ENCODE results near the gene TMEM43.
"Not testable (repeated sequence)": the region's sequence is repeated elsewhere in the genome, so short reads cannot be mapped to it uniquely, and the experiment has no call there.

The TMEM43 gene

GRCh38 chr3:14118400-14119381, 6.2 kb upstream of the TMEM43 start:
- Mint-ChIP-seq H3K4me3 (no peak overlapping the region), H3K27ac (no peak overlapping the region), H3K36me3 (peaks cover 61% of the 10 kb centered on the region), H3K27me3 (no peaks in the 10 kb centered on the region), H3K4me1 (peaks cover 26% of the 10 kb centered on the region), H3K9me3 (no peaks in the 10 kb centered on the region)
- no peak for ATAC-seq

GRCh38 chr3:14119651-14120050, 5.2 kb upstream of the TMEM43 start:
- H3K27ac Mint-ChIP-seq: no peak overlapping the region
- H3K27me3 Mint-ChIP-seq: no peaks in the 10 kb centered on the region
- H3K4me1 Mint-ChIP-seq: peaks cover 28% of the 10 kb centered on the region
- H3K9me3 Mint-ChIP-seq: no peaks in the 10 kb centered on the region
- H3K4me3 Mint-ChIP-seq: no peak overlapping the region
- ATAC-seq: no peak
- H3K36me3 Mint-ChIP-seq: peaks cover 53% of the 10 kb centered on the region

DNA sequence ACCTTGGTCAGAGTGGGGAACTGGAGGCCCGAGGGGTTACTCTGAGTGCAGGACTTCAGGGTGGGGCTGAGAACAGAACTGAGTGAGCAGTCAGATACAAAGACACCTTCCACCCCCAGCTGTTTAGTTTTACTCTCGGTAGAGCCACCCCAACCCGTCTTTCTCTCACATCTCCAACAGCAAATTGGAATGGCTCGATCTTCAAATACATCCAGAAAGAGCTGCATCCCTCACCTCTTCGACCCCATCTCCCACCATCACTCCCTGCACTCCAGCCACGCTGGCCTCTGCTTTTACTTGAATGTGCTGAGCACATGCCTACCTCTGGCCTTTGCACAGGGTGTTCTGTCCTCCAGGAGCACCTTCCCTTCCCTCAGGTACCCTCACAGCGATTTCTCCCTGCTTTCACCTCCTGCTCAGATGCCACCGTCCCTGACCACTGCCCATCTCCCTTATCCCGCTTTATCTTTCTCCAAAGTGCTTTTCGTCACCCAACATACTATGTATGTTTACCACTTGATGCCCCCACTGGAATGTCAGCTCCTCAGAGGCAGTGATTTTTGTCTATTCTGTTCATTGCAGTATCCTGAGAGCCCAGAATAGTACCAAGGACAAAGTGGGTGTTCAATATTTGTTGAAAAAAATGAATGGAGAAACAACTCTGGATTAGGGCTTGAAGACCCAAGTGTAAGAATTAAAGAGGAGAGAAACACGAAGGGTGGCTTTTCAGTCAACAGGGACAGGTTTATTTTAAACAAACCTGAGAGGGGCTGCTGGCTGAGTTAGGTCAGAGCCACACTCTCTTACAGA, 4.5 kb upstream of the TMEM43 start:
- H3K27me3 Mint-ChIP-seq: no peaks in the 10 kb centered on the region
- H3K27ac Mint-ChIP-seq: no peak overlapping the region
- H3K4me1 Mint-ChIP-seq: peaks cover 28% of the 10 kb centered on the region

GRCh38 chr3:14120921-14121448, 3.9 kb upstream of the TMEM43 start:
- H3K4me3 Mint-ChIP-seq, H3K9me3 Mint-ChIP-seq, ATAC-seq, H3K27me3 Mint-ChIP-seq: not testable (repeated sequence)
- Mint-ChIP-seq H3K36me3 (peaks cover 46% of the 10 kb centered on the region), H3K27ac (peak overlapping the region; percentile 31), H3K4me1 (peaks cover 34% of the 10 kb centered on the region)

More for the DNA sequence above, 4.5 kb upstream of the TMEM43 start:
- H3K36me3 Mint-ChIP-seq: peaks cover 47% of the 10 kb centered on the region
- no peak for ATAC-seq
- H3K4me3 Mint-ChIP-seq: no peak overlapping the region
- no peaks in the 10 kb centered on the region for H3K9me3 Mint-ChIP-seq

DNA sequence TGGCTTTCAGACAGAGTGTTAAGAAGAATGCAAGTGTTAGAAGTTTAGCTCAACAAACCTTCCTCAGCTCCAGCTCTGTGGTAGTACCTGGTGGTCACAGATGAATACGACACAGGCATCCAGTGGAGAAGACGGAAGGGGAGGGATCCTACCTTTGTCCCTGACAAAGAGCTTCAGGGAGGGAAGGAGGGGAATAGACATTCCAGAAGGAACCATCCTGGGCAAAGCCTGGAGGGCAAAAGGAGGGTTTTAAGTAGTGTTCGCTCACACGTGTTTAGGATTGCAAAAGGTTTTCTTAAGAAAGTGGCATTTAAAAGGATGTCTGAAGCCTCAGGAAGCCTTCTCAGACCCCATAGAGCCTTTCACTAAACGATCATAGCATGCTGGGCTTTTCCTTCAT, 3.0 kb upstream of the TMEM43 start:
- Mint-ChIP-seq H3K9me3 (no peaks in the 10 kb centered on the region), H3K36me3 (peaks cover 38% of the 10 kb centered on the region), H3K4me3 (no peak overlapping the region), H3K27ac (peak overlapping the region; percentile 89), H3K4me1 (peaks cover 43% of the 10 kb centered on the region), H3K27me3 (no peaks in the 10 kb centered on the region)
- no peak for ATAC-seq

DNA sequence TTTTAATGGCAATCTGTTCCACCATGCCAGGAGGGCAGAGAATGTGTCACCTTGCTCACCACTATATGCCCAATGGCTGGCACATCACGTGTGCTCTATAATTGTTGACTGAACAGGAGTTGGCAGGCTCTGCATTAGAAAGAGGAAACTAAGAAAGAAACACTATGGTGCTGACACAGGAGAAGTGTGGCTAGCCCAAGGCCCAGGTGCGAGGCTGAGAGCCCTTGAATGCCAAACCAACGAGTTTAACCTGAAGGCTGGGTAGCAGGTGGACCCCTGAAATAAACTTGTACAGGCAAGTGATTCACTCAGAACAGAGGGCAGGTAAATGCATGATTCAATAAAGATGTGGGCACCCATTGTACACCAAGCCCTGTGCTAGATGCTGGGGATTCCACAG, 2.6 kb upstream of the TMEM43 start:
- Mint-ChIP-seq H3K9me3 (no peaks in the 10 kb centered on the region), H3K4me1 (peaks cover 47% of the 10 kb centered on the region), H3K27me3 (no peaks in the 10 kb centered on the region), H3K4me3 (peak overlapping the region; percentile 66), H3K27ac (peak overlapping the region; percentile 89), H3K36me3 (peaks cover 36% of the 10 kb centered on the region)
- ATAC-seq: no peak

DNA sequence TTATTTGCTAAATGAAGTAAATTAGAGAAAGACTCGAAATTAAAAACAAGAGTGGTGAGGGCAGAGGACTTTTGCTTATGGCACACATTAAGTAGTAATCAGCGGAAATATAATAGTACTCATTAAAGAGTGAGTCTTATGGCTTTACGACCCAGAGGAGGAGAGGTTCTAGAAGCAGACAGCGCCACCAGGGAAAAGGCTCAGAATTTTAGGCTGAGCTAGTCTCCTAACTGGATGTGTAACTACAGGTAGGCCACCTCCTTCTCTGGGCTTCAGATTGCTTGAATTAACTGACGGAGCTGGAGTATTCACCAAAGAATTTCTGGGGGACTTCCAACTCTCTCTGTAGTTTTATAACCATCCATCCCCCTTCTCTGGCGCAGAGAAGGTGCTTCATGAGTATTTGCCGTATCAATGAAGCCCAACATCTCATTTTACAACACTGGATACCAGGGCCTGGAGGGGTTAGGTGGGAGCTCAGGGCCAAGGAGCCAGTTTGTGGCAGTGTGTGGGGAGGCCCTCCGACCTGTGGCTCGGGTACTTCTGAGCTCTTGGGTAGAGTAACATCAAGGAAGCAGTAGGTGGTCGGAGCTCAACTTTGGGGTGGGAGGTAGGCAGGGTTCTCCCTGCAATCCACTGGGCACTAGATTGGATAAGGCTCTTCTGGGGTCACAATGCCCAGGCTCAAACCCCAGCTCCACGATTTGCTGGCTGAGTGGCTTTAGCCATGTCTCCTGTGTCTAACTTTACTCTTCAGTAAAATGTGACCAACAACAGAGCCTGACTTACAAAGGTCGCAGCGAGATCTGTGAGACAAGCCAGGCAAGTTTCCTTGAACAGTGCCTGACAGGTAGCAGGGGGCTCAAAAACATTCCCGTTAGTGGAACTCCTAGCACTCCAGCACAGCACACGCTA, 1.3 kb upstream of the TMEM43 start:
- Mint-ChIP-seq H3K36me3 (peaks cover 38% of the 10 kb centered on the region), H3K4me1 (peaks cover 60% of the 10 kb centered on the region), H3K27me3 (no peaks in the 10 kb centered on the region), H3K9me3 (no peaks in the 10 kb centered on the region), H3K4me3 (peak overlapping the region; percentile 96), H3K27ac (peak overlapping the region; percentile 89)
- ATAC-seq: no peak

- peak overlapping the region; percentile 89 for H3K27ac Mint-ChIP-seq
- peaks cover 45% of the 10 kb centered on the region for H3K36me3 Mint-ChIP-seq
- no peaks in the 10 kb centered on the region for H3K27me3 Mint-ChIP-seq
- peak overlapping the region; percentile 96 for H3K4me3 Mint-ChIP-seq
- no peaks in the 10 kb centered on the region for H3K9me3 Mint-ChIP-seq
- H3K4me1 Mint-ChIP-seq: peaks cover 64% of the 10 kb centered on the region
- peak; percentile 84 for ATAC-seq
Observed at GRCh38 chr3:14124223-14124614, 633 bp upstream of the TMEM43 start.

DNA sequence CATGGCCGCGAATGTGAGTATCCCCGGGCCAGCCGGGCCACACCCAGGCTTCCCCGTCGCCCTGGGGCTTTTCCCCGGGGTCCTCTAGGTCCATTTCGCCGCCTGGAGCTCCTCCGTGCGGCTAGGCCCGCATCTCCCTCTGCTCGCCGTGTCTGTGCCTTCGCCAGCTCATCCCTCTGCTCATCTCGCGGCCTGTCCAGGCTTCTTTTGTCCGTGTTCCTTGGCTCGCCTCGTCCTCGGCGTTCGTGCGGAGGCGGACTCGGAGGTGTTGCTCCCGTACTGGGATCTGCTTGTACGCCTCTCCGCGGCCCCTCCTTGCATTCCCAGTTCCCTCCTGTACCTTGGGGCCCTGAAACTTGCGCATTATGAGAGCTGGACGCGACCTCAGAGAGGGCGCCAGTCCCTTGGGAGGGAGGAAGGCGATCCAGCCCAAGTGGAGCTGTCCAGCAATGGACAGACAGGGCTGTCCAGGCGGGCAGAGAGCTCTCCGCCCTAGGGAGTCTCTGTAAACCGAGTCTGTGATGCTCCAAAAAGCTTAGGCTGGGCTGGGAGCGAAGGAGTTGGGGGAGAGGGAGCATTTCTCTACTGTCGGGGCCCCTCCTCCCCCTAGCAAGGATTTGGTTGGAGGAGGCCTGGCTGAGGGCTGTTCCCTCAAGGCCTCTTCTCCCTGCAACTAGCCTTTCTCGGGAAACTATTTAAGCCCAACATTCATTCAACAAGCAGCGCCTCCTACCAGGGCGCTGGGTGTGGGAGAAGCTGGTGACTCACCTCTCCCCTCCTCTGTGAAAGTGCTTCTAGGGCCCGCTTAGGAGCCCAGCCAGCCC, 553 bp downstream of the TMEM43 start:
- Mint-ChIP-seq H3K4me1 (peaks cover 60% of the 10 kb centered on the region), H3K36me3 (peaks cover 46% of the 10 kb centered on the region), H3K27ac (peak overlapping the region; percentile 89), H3K27me3 (no peaks in the 10 kb centered on the region), H3K4me3 (peak overlapping the region; percentile 96), H3K9me3 (no peaks in the 10 kb centered on the region)
- ATAC-seq: no peak

GRCh38 chr3:14126017-14126886, 1.4 kb downstream of the TMEM43 start:
- Mint-ChIP-seq H3K36me3 (peaks cover 43% of the 10 kb centered on the region), H3K4me3 (peak overlapping the region; percentile 96), H3K27ac (peak overlapping the region; percentile 89), H3K27me3 (no peaks in the 10 kb centered on the region), H3K9me3 (no peaks in the 10 kb centered on the region), H3K4me1 (peaks cover 58% of the 10 kb centered on the region)
- no peak for ATAC-seq

- Mint-ChIP-seq H3K4me3 (no peak overlapping the region), H3K36me3 (peaks cover 43% of the 10 kb centered on the region), H3K9me3 (no peaks in the 10 kb centered on the region), H3K27ac (no peak overlapping the region), H3K4me1 (peaks cover 53% of the 10 kb centered on the region), H3K27me3 (no peaks in the 10 kb centered on the region)
- ATAC-seq: no peak
Observed at GRCh38 chr3:14126887-14127505, 2.1 kb downstream of the TMEM43 start.

DNA sequence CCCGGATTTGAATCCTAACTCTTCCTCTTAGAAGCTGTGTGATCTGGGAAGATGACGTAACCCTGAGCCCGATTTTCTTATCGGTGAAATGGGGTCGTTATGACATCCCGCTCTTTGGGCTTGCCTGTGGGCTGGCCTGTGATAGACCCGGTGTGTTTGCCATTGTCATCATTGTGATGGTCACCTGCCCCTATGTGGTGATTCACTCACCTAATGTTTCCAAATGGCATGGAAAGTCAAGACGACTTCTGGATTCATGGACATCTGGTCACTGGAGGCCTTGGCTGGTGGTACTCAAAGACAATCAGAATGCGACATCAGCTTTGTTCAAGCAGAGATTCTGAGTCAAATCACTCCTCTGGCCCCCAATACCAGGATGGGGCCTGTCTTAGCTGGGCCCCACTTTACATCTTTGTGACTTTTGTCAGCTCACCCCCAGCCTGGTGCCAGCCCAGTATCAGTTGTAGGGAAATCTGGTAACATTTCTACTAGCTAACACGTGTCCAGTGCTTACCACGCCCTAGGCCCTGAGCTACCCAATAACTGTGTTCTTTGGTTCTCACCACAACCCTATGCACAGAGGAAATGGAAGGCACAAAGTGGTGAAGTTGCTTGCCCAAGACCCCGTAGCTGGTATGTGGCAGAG, 2.8 kb downstream of the TMEM43 start:
- H3K27ac Mint-ChIP-seq: no peak overlapping the region
- H3K9me3 Mint-ChIP-seq: no peaks in the 10 kb centered on the region
- H3K4me1 Mint-ChIP-seq: peaks cover 48% of the 10 kb centered on the region

More for the DNA sequence above, 2.8 kb downstream of the TMEM43 start:
- H3K36me3 Mint-ChIP-seq: peaks cover 43% of the 10 kb centered on the region
- no peak for ATAC-seq
- no peaks in the 10 kb centered on the region for H3K27me3 Mint-ChIP-seq
- H3K4me3 Mint-ChIP-seq: no peak overlapping the region

Data from stimulated activated memory B cell treated with anti-CD40 and anti-IgM and Interleukin-4, amounts not matched to agents 10 μg/mL and 1 μg/mL and 100 μg/mL, for 72 hours (primary cell).